Fibroblast of pulmonary artery (primary cell): ENCODE measurements around the gene MAP2.

ENCODE experiments used
- DNase-seq: peaks from one replicate; pipeline ENCODE4 v3.0.0-alpha.2; 2010; ENCODE audit warnings: low read depth
- H3K4me3 ChIP-seq: replicated peaks from 2 replicates; pipeline ENCODE4 v1.5.1; 2011; ENCODE audit warnings: low read depth, mild to moderate bottlenecking, control low read depth, low read length, moderate library complexity
- TF ChIP-seq, protein P1 (sequence below): IDR thresholded peaks from 2 replicates; pipeline ENCODE4 v1.5.1; 2011; ENCODE audit warnings: mild to moderate bottlenecking, control low read depth, low read length, inconsistent platforms; ENCODE audit errors: missing control alignments

MAP2 gene

DNA sequence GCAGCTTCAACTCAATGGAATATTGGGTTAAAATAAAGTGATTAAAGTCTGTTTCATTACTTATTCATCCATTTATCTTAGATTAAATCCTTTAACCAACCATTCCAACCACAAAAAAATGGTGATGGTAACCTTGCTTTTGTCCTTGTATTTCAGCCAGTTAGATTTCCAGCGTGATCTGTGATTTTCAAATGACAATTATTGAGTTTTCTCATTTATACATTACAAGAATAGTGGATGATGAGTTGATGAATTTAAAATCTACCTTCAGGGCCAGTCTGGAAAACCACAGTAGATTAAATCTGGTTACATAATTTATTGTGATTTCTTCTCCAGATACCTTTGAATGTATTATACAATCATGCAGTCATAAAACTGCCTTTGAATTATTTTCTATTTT, 318.1 kb downstream of the MAP2 start:
- no peak overlapping the region for H3K4me3 ChIP-seq
- TF ChIP-seq, protein P1, sequence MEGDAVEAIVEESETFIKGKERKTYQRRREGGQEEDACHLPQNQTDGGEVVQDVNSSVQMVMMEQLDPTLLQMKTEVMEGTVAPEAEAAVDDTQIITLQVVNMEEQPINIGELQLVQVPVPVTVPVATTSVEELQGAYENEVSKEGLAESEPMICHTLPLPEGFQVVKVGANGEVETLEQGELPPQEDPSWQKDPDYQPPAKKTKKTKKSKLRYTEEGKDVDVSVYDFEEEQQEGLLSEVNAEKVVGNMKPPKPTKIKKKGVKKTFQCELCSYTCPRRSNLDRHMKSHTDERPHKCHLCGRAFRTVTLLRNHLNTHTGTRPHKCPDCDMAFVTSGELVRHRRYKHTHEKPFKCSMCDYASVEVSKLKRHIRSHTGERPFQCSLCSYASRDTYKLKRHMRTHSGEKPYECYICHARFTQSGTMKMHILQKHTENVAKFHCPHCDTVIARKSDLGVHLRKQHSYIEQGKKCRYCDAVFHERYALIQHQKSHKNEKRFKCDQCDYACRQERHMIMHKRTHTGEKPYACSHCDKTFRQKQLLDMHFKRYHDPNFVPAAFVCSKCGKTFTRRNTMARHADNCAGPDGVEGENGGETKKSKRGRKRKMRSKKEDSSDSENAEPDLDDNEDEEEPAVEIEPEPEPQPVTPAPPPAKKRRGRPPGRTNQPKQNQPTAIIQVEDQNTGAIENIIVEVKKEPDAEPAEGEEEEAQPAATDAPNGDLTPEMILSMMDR = no peak
- DNase-seq = no peak

DNA sequence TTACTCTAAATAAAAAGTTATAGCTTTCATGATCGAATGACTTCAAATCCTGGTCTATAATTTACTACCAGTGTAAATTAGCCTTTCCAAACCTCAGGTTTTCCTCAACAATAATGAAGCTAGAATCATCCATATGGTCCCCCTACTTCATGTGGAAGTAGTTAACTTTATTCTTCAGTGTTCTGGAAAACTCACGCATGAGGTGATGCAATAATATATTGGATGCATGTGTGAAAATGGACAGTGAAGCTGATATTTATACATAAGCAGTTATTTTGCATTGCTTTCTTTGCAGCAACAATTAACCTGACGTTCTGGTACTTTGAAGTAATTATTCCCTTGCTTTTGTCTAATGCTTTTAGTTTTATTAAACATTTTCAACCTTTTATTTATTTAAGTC, 329.2 kb downstream of the MAP2 start:
- no peak overlapping the region for H3K4me3 ChIP-seq
- no peak for DNase-seq
- TF ChIP-seq, protein P1 = no peak

DNA sequence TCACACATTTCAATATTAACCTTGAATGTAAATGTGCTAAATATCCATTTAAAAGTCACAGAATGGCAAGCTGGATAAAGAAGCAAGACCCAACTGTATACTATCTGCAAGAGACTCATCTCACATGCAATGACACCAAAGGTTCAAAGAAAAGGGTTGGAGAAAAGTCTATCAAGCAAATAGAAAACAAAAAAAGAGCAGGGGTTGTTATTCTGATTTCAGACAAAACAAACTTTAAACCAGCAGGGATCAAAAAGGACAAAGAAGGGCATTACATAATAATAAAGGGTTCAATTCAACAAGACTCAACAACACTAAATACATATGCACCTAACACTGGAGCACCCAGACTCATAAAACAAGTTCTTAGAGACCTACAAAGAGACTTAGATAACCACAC, 333.3 kb downstream of the MAP2 start:
- no peak overlapping the region for H3K4me3 ChIP-seq
- no peak for DNase-seq
- TF ChIP-seq, protein P1 = no peak

DNA sequence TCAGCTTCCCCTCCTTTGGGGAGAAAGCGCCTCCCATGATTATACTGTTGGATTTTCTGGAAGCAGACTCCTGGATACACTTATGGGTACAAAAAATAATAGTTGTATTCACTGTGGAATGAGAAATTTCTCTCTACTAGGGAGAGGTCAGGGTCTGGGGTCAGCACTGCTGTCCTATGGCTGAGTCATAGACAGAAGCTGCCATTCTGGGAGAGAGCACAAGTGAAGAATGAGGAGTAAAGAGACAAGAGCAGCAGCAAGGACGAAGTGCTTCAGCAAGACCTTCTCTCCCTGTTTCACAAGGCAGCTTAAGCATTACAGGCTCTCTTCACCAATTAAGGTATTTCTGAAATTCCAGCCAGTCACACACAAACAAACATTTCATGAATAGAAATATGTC, 337.7 kb downstream of the MAP2 start:
- TF ChIP-seq, protein P1 = no peak
- DNase-seq = no peak
- H3K4me3 ChIP-seq = no peak overlapping the region

DNA sequence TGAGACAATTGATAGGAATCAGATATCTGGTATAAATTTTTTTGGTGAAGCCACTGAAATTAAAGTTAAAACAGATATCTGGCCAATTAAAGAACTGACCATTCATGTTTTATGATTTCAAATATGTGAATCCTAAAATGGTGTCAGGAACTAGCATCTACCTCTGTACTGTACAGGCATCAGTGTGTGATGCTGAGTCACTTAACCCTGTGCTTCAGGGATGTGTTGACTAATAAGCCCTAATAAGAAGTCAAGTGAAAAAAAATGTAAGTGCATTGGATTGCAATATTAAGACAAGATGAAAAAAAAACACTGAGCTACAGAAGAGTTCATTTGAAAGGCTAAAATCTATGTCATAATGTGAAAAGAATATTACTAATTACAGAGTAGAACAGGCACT, 338.7 kb downstream of the MAP2 start:
- no peak for DNase-seq
- H3K4me3 ChIP-seq = no peak overlapping the region
- TF ChIP-seq, protein P1 = no peak

DNA sequence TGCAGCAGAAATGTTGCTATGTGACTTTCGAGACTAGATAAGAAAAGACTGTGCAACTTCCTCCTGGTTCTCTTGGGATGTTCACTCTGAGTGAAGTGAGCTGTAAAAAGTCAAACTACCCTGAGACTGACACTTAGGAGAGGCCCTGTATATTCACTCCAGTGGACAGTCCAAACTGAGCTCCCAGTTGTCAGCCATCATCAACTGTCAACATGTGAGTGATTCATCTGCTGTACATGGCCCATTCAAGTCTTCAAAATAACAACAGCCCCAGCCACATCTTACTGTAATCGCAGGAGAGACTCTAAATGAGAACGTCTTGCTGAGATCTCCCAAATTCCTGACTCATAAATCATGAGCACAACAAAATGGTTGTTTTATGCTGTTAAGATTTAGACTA, 339.3 kb downstream of the MAP2 start:
- no peak for DNase-seq
- TF ChIP-seq, protein P1 = no peak
- no peak overlapping the region for H3K4me3 ChIP-seq

DNA sequence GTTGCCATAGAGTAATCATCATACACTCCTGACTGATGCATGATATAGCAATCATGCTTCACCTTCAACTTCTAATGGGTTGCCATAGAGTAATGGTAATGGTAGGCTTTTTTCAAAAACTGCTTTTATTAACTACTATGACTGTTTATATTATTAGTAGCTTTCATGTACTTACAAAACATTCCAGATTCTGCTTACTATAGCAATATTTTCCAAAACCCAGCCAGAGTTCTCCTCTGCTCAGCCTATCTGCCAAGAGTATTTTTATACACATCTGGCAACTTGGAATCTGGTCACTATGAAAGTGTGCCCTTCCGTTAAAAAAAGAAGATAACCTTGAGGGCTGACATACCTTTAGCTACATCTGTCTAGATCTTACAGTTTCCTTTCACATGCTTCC, 342.8 kb downstream of the MAP2 start:
- TF ChIP-seq, protein P1 = no peak
- H3K4me3 ChIP-seq = no peak overlapping the region

More for the DNA sequence above, 342.8 kb downstream of the MAP2 start:
- DNase-seq = no peak
